Activated CD8-positive, alpha-beta memory T cell treated with anti-CD3 and anti-CD28 coated beads, Interleukin-2, amount 50 U/mL, for 1 hour (primary cell): ENCODE data around the gene MACROD2.
"Not testable (repeated sequence)": the region's sequence is repeated elsewhere in the genome, so short reads cannot be mapped to it uniquely, and the experiment has no call there.

Experiments
- DNase-seq: peaks from one replicate; pipeline ENCODE4 v3.0.0-alpha.2; 2020; ENCODE audit errors: extremely low read depth

The MACROD2 gene

DNA sequence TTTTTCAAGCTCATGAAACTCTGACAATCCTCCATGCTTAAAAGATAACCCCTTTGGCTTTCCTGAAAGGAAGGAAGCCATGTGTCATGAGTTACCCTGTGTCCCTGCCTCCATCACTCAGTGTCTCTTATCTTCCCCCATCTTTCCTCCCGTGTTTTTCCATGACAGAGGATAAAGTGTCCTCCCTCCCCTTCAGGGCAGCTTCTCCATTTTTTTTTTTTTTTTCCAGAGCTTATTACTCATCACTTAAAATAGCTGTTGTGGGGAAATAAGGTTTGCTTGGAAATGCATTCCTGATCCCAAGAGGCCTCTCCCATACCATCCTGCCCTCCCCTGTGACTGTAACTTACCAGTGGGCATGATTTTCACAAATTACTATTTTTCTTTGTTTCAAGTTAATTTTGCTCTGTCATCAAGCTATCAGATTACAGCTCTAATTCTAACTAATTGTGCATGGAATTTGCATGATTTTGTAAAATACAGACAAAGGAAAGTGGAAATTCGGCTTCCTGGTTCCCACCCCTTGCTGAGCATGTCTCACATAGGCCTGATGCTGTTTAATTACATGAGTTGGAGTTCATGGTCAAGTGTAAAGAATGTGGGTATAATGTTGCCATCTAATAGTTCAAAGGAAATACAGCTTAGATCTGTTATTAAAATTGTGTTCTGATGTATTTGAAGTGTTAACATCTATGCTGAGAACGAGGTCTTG is 956.5 kb downstream of the MACROD2 start:
- DNase-seq, result no peak

DNA sequence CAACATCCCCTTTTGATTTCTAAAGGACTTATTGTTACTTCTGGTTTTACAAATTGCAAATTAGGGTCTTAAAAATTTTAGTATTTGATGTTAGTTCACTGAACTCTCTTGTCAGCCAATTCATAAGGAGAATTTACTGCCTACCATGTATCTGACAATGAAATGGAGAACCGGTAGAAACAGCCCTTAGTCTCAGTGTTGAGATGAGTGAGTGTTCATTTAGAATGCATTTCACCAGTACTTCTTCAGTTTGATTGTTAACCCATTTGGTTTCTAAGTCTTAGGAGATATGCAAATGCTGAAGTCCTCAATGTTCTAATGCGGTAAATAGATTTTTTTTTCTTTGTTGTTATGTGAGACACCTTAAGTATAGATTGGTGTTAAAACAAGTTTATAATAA is 958.4 kb downstream of the MACROD2 start:
- no peak for DNase-seq

DNA sequence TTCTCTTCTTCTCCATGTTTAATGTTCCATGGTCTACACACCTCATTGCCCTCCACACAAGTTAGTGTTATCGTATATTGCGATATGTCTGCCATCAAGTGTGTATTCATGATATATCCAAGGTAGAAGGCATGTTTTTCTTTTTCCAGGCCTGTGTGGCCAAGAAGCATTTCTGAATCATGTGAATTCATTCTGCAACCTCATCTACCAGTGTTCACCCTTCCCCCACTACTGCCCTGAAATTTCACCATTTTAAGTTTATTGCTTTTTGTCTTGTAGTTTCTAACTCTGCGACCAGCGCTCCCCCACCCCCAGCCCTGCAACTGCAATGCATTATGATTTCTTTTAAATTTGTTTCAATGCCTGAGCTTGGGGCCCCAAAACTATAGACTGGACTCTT is 960.1 kb downstream of the MACROD2 start:
- no peak for DNase-seq

DNA sequence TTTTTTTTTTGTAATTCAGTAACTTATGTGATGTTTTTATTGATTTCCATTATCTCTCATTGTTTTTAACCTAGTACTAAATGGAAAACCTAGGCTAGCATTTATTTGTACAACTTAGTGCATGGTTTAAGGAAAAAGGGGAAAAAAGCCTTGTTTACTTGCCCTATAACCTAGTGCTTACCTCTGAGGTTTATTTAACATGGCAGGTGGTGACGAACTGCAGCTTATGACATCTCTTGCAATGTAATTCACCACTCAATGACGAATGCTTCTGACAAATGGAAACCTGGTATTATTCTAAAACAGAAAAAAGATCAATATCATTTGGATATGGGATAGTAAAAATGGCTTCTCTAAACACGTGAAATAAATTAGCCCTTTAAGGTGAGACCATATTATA is 960.7 kb downstream of the MACROD2 start:
- DNase-seq, result no peak

DNA sequence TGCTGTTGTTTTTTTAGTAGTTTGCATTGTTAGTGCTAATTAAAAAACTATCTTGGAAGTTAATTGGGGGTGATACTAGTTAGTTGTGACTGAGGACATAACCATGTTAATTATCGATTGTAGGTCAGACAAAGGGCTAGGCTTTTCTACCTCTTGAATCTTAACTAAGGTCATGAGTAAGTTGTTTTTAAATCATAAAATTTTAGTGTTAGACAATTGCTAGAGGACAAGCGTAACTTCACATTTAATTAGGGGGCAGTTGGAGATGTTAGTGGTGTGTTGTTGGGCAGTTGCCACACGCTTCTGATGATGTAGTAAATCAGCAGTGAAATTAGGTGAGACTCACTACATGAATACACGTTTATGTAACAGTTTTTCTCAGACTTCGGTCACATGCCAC is 961.2 kb downstream of the MACROD2 start:
- DNase-seq, result no peak

DNA sequence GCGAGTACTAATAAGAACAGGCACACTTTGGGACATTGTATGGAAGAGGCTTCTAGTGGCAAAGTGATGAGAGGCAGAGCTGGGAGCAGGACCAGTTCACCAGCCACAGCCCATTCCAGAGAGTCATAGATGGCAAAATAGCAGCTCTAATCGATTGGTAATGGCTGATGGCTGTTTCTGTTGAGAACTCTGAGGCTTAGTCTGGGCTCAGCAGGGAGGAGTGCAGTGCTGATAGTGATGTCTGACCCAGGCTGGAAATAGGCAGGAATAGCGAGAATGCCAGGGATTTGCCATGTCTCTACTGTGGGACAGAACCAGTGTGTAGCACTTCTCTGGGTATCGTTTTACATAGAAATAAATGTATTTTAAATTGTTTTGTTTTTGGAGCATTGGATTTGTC is 962.1 kb downstream of the MACROD2 start:
- no peak for DNase-seq

DNA sequence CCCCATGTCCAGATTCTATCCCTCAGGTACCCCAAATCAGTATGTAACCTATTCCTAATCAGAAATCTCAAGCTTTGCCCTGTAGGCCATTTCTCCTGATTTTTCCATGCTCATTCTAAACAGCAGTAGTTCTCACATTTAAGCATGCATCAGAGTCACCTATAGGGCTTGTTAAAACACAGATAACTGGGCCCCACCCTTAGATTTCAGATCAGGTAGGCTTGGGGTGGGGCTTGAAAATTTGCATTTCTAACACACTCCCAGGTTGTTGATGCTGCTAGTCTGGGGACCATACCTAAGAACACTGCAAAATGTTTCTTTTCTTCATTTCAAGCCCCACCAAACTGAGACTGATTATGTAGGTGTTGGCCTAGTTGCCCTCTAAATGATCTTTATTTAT is 963.3 kb downstream of the MACROD2 start:
- DNase-seq, result no peak

DNA sequence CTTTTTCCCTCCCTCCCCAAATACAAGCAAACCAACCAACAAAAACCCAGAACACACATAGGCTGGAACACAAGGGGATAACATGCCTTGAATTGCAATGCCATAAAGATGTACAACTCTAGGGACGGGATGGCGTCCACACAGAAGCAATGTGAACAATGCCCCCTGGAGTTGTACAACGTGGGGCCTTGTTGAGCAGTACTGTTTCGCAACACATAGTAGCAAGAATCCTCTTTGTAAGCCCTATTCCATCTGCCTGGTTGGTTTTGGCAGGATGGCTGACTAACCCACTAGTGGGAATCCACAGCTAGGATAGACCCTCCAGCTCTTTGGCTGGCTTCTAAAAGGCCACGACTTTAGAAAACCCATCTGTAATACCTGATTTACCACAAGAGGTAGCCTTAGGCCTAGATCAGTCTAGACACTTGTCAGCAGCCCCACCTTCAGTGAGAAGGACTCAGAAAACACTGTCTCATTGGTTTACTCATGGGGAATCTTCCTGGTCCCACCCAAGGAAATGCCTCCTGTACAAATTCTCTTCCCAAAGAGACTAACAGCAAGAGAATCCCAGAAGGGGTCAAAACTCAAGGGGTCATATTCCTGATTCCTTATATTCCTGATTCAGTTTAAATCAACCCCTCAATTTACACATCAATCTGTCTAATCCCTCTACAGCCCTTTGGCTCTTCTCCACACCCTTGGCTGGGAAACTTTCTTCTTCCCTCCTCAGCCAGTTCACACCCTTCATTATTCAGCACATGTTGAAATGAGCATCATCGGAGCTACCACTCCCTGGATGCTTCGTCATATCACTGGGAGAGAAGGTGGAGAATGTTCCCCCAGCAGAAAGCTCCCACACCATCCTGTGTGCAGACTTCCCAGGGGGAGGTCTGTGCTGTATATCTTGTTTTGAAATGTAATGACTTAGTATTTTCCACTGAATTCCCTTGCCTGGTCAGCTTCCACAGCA is 964.5 kb downstream of the MACROD2 start:
- DNase-seq, result no peak

DNA sequence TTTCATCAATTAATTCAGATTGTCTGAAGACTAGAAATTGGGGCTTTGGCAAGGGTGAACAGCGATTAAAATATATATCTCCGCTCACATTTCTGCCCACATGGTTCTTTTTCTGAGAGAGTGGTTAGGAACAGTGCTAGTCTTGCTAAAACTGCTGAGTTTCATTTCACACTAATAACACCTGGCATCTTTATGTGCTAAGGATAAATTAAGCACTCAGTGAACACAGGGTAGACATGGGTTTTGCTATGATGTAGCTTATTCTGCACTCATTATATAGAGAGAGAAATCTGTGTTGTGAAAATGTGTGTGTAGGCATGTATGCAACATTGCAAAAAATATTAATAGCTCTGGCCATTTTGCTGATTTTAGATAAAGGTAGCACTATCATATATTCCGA is 965.5 kb downstream of the MACROD2 start:
- no peak for DNase-seq

DNA sequence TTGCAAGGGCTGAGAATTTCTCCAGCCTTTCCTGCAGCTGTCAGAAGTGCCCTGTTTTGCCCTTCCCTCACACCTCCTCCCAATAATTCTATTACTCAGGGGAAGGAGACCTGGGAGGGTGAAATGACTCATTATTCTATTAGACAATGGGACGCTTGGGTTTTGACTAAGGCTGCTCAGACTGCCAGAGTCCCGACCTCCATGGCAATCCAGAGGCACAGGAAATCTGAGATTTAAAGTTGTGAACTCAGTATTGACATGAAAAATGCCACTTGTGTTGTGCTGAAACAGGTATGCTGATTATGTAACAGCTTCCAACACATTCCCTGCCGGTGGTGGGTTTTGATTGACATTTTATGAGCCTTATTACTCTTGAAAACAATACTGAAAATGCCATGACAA is 967.9 kb downstream of the MACROD2 start:
- no peak for DNase-seq

DNA sequence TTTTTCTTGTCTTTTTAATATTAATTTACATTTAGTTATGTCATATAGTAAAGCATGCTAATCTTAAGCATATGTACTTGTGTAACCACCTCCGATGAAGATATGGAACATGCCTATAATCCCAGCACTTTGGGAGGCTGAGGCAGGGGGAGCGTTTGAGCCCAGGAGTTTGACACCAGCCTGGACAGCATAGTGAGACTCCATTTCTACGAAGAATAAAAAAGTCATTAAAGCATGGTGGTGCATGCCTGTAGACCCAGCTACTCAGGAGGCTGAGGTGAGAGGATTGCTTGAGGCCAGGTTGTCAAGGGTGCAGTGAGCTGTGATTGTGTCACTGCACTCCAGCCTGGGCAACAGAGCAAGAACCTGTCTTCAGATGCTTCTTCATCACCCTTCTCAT is 970.9 kb downstream of the MACROD2 start:
- DNase-seq, result no peak

DNA sequence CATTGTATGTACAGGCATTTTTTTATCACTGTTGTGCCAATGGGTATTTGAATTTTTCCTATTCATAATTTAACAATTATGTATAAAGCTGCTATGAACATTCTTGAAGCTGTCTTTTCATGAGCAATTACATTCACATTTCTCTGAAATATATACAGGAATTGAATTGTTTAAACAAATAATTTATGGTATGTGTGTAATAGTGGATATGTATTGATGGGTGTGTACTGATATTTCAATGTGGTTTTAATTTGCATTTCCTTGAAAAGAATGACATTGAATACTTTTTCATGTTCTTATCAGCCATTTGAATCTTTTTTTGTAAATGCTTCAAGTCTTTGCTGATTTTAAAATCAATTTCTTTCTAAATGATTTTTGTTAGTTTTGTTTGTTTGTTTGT is 971.5 kb downstream of the MACROD2 start:
- no peak for DNase-seq

DNA sequence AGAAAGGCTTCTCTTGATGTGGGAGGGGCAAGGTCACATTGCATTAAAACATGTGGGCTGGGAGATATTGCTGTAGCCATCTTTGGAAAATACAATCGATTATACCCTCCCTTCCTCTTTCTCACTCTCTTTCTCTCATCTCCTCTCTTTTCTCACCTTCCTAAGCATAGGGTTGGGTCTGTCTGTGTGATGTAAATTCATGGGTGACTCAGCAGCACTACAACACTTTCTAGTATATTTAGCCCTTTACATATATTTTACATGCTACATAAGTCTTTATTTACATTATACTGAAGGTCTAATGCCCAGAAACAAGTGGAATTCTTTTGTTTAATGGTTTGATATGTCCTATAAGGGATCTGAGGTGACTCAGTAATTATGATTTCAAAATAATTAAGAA is 976.9 kb downstream of the MACROD2 start:
- DNase-seq, result no peak

DNA sequence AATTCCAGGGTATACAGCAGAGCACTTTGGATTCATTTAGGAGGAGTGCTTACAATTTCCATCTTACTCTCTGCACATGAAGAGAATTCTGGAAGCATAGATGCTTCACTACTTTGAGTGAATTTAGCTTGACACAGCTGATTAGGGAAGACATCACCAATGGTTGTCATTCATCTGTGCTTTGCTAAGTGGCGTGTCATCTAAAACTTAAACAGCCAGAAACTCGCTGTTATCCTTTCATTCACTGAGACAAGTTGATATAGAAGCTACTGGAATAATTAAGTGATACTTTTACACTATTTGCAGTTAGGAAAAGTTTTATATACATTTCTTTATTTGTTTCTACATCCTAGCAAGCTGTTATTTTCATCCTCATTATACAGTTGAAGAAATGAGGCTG is 977.4 kb downstream of the MACROD2 start:
- no peak for DNase-seq

DNA sequence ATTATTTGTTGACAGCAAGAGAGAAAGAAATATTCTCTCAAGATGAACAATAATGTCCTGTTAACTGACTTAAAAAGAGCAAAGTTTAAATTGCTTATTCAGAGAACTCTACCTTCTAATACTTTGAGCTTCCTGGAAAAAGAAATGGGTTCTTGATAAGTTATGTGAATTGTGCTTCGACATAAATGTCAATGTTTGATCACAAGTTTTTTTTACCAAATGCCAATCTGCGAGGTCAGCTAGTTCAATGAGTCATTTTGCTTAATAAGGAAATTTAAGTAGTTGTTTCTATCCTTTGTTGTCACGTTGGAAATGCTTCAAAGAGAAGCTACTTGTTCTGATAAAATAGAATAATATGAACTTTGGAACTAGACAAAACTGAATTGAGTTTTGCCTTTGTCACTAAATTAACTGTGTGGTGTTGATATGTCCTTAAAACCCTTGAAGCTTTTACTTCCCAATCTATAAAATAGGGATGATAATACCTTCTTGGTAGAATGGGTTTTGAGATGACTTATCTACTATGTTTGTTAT is 984.2 kb downstream of the MACROD2 start:
- DNase-seq, result no peak

DNA sequence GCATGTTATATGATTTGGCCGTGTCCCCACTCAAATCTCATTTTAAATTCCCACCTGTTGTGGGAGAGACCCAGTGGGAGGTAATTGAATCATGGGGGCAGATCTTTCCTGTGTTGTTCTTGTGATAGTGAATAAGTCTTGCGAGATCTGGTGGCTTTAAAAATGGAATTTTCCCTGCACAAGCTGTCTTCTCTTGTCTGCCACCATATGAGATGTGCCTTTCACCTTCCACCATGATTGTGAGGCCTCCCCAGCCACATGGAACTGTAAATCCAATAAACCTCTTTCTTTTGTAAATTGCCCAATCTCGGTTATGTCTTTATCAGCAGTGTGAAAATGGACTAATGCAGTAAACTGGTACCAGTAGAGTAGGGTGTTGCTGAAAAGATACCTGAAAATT is 986.2 kb downstream of the MACROD2 start:
- not testable (repeated sequence) for DNase-seq

DNA sequence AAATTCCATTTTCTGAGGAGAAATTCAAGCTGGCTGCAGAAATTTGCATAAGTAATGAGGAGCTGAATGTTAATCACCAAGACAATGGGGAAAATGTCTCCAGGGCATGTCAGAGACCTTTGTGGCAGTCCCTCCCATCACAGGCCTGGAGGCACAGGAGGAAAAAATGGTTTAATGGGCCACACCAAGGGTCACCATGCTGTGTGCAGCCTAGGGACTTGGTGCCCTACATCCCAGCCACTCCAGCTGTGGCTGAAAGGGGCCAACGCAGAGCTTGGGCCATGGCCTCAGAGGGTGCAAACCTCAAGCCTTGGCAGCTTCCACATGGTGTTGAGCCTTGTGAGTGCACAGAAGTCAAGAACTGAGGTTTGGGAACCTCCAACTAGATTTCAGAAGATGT is 987.0 kb downstream of the MACROD2 start:
- not testable (repeated sequence) for DNase-seq

DNA sequence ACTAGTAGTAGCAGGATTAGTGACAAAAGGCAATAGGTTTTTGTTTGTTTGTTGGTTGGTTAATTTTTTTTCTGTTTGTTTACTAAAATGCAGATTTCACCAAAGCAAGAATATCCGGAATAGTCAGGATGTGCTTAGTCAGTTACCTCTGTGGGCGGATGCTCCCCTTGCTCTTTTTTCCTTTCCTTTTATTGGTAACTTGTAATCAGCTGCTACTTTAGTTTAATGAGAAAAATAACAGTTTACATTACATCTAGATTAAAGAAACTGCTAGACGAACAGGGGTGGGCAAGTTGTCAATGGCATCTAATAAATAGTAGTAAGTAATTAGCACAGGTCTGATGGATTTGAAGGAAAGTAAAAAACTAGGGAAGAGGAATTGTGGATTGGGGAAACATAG is 989.0 kb downstream of the MACROD2 start:
- no peak for DNase-seq

DNA sequence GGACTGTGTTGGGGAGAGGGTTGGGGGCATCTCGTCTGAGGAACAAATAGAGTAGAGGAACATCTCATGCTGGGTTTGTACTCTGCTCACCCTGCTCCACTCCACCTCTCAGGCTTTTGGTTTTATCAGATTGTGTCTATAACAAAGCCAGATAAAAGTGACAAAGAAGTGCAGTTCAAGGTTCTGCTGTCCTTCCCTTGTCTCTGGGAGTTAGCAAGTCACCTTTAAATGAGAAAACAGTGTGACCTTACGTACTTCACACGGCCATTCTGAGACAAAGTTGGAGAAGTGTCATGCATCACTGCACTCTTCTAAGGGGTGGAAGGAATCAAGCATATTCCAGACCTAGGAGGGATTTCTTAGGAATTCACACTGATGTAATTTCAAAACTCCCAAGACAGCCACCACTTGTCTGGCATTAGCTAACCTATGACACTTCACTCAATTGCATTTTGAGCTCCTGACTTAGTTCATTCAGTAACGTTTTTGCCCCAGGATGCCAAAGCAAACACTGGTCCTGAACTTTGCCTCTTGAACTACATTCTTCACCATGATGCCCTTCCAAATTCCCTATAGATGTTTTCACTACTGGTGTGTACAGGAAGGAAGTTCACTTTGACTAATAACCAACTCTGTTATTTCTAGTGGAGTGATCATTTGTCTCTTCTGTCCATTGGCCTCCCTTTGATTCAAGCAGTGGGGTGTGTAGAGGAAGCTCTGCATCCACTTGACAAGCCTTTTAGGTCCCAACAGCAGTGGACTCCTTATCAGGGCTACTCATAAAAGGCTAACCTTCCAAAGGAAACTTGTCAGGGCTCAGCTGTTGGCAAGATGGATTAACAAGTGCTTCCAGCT is 989.7 kb downstream of the MACROD2 start:
- no peak for DNase-seq

DNA sequence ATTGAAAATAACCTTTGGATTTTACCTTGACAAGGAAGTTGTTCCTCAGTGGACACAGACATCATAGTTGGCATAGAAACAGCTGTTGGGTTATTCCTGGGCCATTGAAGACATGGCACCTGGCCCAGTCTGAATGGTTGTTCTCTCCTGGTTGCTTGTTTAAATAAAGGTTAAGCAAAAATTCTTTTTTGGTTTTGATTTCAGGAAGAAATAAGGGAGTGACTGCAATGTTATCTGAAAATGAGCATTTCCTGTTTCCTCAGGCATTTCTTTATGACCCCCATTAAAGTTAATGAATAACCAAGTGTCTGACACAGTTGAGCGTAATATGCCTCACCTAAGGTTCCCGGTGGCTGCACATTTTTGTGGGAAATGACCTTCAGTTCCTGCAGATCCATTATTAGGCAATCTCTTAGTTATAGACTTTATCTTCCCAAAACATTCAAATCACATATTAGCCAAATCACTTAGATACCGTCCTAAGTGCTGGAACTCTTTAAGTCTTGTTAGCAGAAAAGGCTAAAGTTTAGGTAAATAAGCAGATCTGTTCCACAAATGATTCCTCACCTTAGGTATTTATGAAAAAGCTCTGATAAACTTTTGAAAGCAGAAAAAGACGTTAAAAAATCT is 990.8 kb downstream of the MACROD2 start:
- DNase-seq, result no peak

DNA sequence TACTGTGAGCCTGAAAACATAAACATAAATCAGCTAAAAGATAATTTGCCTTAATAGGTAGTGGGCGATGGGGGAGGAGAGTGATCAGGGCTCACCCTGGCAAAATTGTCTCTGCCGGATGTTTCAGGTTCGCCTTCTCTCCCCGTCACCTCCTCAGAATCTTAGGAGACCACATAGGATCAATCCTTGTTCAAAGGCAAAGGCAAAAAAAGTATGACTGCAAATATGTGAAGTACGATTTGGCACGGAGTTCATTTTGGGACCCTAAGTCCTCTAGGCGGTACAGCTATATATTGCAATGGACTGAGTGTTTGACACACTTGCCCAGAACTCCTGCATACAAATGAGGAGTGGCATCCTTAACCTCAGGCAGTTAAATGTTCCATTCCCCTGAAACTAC is 991.3 kb downstream of the MACROD2 start:
- no peak for DNase-seq
